ENCODE results near the gene PDE9A. TPM values are rescaled to one million over a fixed set of nuclear protein-coding genes. Genes with fewer than 3 reads are reported as not detected.

PDE9A gene
- total and polyA plus RNA-seq, 2 of the 4 experiments (the other 2 are of a cell fraction): 0.89 to 0.90 TPM

DNA sequence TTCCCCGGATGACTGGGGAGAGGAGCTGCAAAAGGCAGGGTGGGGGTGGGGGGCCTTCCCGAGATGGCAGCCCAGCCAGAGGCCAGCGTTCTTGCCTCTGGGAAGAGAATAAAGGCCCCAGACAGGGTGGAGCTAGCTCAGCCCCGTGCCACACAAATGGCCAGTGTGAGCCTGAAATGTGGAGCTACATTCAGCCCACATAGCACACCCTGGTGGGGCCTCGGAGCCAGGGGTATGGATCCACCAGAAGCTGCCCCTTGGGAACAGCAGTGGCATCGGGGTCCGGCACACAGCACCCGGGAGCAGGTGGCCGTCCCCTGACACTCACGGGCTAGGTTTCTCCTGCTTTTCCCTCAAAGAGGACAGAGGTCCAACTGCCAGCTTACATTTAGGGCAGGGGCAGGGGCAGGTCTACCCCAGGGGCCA lies 93.9 kb downstream of the PDE9A start:
- Histone ChIP-seq H3K27me3 (ENCODE audit: control insufficient read depth, insufficient read depth, low read length) (peaks cover 2% of the 10 kb centered on the region; the same call in 1 of the 2 replicates), H2AK5ac (ENCODE audit: low read depth, low read length) (no peak overlapping the region), H3K4ac (ENCODE audit: low read depth, low read length) (no peak overlapping the region), H3K4me1 (ENCODE audit: control insufficient read depth, insufficient read depth, low read length) (no peaks in the 10 kb centered on the region), H3K36me3 (ENCODE audit: control insufficient read depth, insufficient read depth, low read length) (no peaks in the 10 kb centered on the region), H4K5ac (ENCODE audit: low read depth, low read length) (no peak overlapping the region), H3K9me3 (ENCODE audit: control insufficient read depth, insufficient read depth, low read length) (no peaks in the 10 kb centered on the region), H3K23ac (ENCODE audit: low read depth, low read length) (no peak overlapping the region), H2BK20ac (ENCODE audit: low read depth, low read length) (no peak overlapping the region), H2BK120ac (ENCODE audit: low read depth, low read length) (no peak overlapping the region), H3K18ac (ENCODE audit: low read depth, low read length) (no peak overlapping the region), H3K27ac (ENCODE audit: insufficient read depth, low read length) (no peak overlapping the region), H3K9me1 (ENCODE audit: insufficient read depth, low read length) (no peaks in the 10 kb centered on the region), H3K14ac (replicated peaks; ENCODE audit: low read depth, low read length) (no peak overlapping the region), H3K4me3 (ENCODE audit: insufficient read depth, low read depth, low read length) (no peak overlapping the region), H3K56ac (ENCODE audit: extremely low read depth, insufficient read depth, low read length) (no peak overlapping the region), H2BK5ac (ENCODE audit: low read depth, low read length, poor library complexity, severe bottlenecking) (no peak overlapping the region), H4K91ac (ENCODE audit: insufficient read depth, low read depth, low read length) (no peak overlapping the region), H2AK9ac (replicated peaks; ENCODE audit: low read depth, low read length, poor library complexity) (no peak overlapping the region), H4K20me1 (ENCODE audit: insufficient read depth, low read length) (no peaks in the 10 kb centered on the region), H3K9ac (ENCODE audit: low read depth, low read length) (no peak overlapping the region), H4K8ac (ENCODE audit: low read depth in 2 of 2, low read length in 2 of 2) (no peak overlapping the region), H3K4me2 (ENCODE audit: low read depth, low read length) (no peak overlapping the region), H2BK15ac (ENCODE audit: low read depth, low read length) (no peak overlapping the region), H2AFZ (replicated peaks; ENCODE audit: low read length, poor library complexity) (no peak overlapping the region), H3K79me1 (ENCODE audit: low read depth in 1 of 2, low read length in 2 of 2) (no peaks in the 10 kb centered on the region)
- 89% methylated on average over 6 of the region's 10 CpGs; no CpG with 5 or more reads in 1 of the 2 experiments for WGBS, 2 experiments (ENCODE audit: extremely low coverage in 2 of 2, insufficient read length in 1 of 2)
- BruUV-seq (replicated peaks): no TSS peak
- CTCF ChIA-PET: no interaction called here
- no peak for DNase-seq
- POLR2A ChIA-PET (ENCODE audit: unreplicated experiment): no interaction called here
- in situ Hi-C loops (cut with MboI; ENCODE audit: low sequenced_read_pairs) (no loop called here), dilution Hi-C loops (cut with HindIII; ENCODE audit: low sequenced_read_pairs, unreplicated experiment) (no loop called here), intact Hi-C loops (cut with micrococcal nuclease) (no loop called here)
- no peak for TF ChIP-seq MAFK (IDR thresholded peaks at IDR 0.05; ENCODE audit: low read depth, low read length)
- no peak for TF ChIP-seq SMC3 (IDR thresholded peaks at IDR 0.05; ENCODE audit: low read depth, low read length)
- no peak for TF ChIP-seq RAD21 (IDR thresholded peaks at IDR 0.05; ENCODE audit: low read length)
- TF ChIP-seq RCOR1 (IDR thresholded peaks at IDR 0.05; ENCODE audit: insufficient replicate concordance, low read length): no peak
- no peak for TF ChIP-seq CEBPB (IDR thresholded peaks at IDR 0.05; ENCODE audit: low read depth, low read length)
- TF ChIP-seq, protein P1, sequence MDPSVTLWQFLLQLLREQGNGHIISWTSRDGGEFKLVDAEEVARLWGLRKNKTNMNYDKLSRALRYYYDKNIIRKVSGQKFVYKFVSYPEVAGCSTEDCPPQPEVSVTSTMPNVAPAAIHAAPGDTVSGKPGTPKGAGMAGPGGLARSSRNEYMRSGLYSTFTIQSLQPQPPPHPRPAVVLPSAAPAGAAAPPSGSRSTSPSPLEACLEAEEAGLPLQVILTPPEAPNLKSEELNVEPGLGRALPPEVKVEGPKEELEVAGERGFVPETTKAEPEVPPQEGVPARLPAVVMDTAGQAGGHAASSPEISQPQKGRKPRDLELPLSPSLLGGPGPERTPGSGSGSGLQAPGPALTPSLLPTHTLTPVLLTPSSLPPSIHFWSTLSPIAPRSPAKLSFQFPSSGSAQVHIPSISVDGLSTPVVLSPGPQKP (IDR thresholded peaks at IDR 0.05; ENCODE audit: borderline replicate concordance, low read depth, low read length): no peak
- no peak for TF ChIP-seq CHD1 (IDR thresholded peaks at IDR 0.05; ENCODE audit: low read depth, low read length)
- TF ChIP-seq CTCF (conservative IDR thresholded peaks at IDR 0.05; ENCODE audit: low read depth, low read length): no peak
- TF ChIP-seq USF2 (IDR thresholded peaks at IDR 0.05; ENCODE audit: low read depth, low read length): no peak
- TF ChIP-seq MAZ (IDR thresholded peaks at IDR 0.05; ENCODE audit: borderline replicate concordance, low read depth, low read length): no peak
- no peak for TF ChIP-seq RFX5 (IDR thresholded peaks at IDR 0.05; ENCODE audit: low read depth, low read length)
- no peak for TF ChIP-seq NFE2L2 (IDR thresholded peaks at IDR 0.05; ENCODE audit: low read depth, low read length)
- no peak for TF ChIP-seq FOS (IDR thresholded peaks at IDR 0.05; ENCODE audit: low read depth, low read length)
- no peak for TF ChIP-seq BHLHE40 (IDR thresholded peaks at IDR 0.05; ENCODE audit: low read depth, low read length)
- no peak for TF ChIP-seq MXI1 (IDR thresholded peaks at IDR 0.05; ENCODE audit: borderline replicate concordance, low read depth, low read length)
- TF ChIP-seq POLR2A (IDR thresholded peaks at IDR 0.05; ENCODE audit: low read depth, low read length): no peak
- ATAC-seq (ENCODE audit: low read depth): no peak
